G401 (cell line): Measurements from ENCODE around the gene KLRC3. TPM values are rescaled to one million over a fixed set of nuclear protein-coding genes. Genes with fewer than 3 reads are reported as not detected.
"Not testable (repeated sequence)": the region's sequence is repeated elsewhere in the genome, so short reads cannot be mapped to it uniquely, and the experiment has no call there.

Experiments
- DNase-seq: peaks from one replicate; pipeline ENCODE4 v3.0.0-alpha.2; 2015; ENCODE audit warnings: low spot score
- in situ Hi-C: cut with HindIII; loops from 2 replicates; pipeline ENCODE4 v1.10.0; 2016; ENCODE audit warnings: low sequenced_read_pairs, mixed read lengths
- total RNA-seq: library from RNA; depleted of rRNA; stranded (reverse); fragments of >200 nt; shearing (Covaris generic); gene quantifications from 2 replicates; pipeline ENCODE4 v1.2.3, GENCODE V29; 2014

KLRC3 gene
- total RNA-seq, 1 experiment from 2014 or later, result not detected

- in situ Hi-C loops, DNase-seq: not testable (repeated sequence)
Observed at GRCh38 chr12:10378737-10379136, 41.7 kb downstream of the KLRC3 start.

- no peak for DNase-seq
- in situ Hi-C loops, result no loop called here
Observed at GRCh38 chr12:10374624-10375018, 45.8 kb downstream of the KLRC3 start.

- in situ Hi-C loops, result no loop called here
- no peak for DNase-seq
Observed at GRCh38 chr12:10372559-10372958, 47.8 kb downstream of the KLRC3 start.

- in situ Hi-C loops, DNase-seq: not testable (repeated sequence)
Observed at GRCh38 chr12:10371893-10372535, 48.4 kb downstream of the KLRC3 start.

GRCh38 chr12:10369557-10370415, 50.6 kb downstream of the KLRC3 start:
- no peak for DNase-seq
- in situ Hi-C loops, result no loop called here

GRCh38 chr12:10368206-10369171, 51.9 kb downstream of the KLRC3 start:
- in situ Hi-C loops, result no loop called here

GRCh38 chr12:10367714-10368113, 52.7 kb downstream of the KLRC3 start:
- in situ Hi-C loops, DNase-seq: not testable (repeated sequence)

More at GRCh38 chr12:10368206-10369171, 51.9 kb downstream of the KLRC3 start:
- DNase-seq, result no peak

- in situ Hi-C loops, result no loop called here
- DNase-seq, result no peak
Observed at GRCh38 chr12:10366875-10367274, 53.5 kb downstream of the KLRC3 start.

- in situ Hi-C loops, result no loop called here
Observed at GRCh38 chr12:10365696-10366405, 54.5 kb downstream of the KLRC3 start.

GRCh38 chr12:10364815-10365622, 55.4 kb downstream of the KLRC3 start:
- in situ Hi-C loops, result no loop called here
- peak; percentile 83 for DNase-seq

More at GRCh38 chr12:10365696-10366405, 54.5 kb downstream of the KLRC3 start:
- peak; percentile 20 for DNase-seq

- peak; percentile 62 for DNase-seq
- in situ Hi-C loops, result no loop called here
Observed at GRCh38 chr12:10363914-10364814, 56.2 kb downstream of the KLRC3 start.

GRCh38 chr12:10363658-10363913, 56.8 kb downstream of the KLRC3 start:
- in situ Hi-C loops, result no loop called here
- no peak for DNase-seq

- no peak for DNase-seq
- in situ Hi-C loops, result no loop called here
Observed at GRCh38 chr12:10362828-10363657, 57.4 kb downstream of the KLRC3 start.

- in situ Hi-C loops, result no loop called here
- DNase-seq, result no peak
Observed at GRCh38 chr12:10362325-10362724, 58.1 kb downstream of the KLRC3 start.
